Neural progenitor cell (in vitro differentiated cells): ENCODE data around the gene PCNX1.

Experiments
- EZH2 ChIP-seq: fragments of 200-600 bp; sonication (generic); IDR thresholded peaks from 2 replicates; pipeline ENCODE4 v1.6.1; 2017; ENCODE audit warnings: antibody characterized with exemption, mild to moderate bottlenecking, moderate library complexity
- EZH2phosphoT487 ChIP-seq: fragments of 200-600 bp; sonication (generic); IDR thresholded peaks from 2 replicates; pipeline ENCODE4 v1.6.1; 2017; ENCODE audit warnings: antibody characterized with exemption
- TF ChIP-seq, protein P1 (sequence below): fragments of 200-600 bp; sonication (generic); IDR thresholded peaks from 2 replicates; pipeline ENCODE4 v1.5.1; 2017; ENCODE audit warnings: antibody characterized with exemption, mild to moderate bottlenecking

DNA sequence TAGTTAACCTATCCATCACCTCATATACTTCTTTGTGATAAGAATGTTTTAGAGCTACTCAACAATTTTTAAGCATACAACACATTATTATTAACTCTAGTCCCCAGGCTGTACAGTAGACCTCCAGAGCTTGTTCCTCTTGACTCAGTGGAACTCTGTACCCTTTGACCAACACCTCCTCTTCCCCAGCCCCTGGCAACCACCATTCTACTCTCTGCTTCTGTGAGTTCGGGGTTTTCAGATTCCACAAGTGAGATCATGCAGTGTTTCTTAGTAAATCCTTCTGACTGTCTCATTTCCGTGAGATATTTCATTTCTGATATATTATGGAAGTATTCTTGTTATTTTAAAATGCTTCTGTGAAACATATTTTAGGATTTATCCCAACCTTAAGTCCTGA is 200.7 kb downstream of the PCNX1 start:
- TF ChIP-seq, protein P1, sequence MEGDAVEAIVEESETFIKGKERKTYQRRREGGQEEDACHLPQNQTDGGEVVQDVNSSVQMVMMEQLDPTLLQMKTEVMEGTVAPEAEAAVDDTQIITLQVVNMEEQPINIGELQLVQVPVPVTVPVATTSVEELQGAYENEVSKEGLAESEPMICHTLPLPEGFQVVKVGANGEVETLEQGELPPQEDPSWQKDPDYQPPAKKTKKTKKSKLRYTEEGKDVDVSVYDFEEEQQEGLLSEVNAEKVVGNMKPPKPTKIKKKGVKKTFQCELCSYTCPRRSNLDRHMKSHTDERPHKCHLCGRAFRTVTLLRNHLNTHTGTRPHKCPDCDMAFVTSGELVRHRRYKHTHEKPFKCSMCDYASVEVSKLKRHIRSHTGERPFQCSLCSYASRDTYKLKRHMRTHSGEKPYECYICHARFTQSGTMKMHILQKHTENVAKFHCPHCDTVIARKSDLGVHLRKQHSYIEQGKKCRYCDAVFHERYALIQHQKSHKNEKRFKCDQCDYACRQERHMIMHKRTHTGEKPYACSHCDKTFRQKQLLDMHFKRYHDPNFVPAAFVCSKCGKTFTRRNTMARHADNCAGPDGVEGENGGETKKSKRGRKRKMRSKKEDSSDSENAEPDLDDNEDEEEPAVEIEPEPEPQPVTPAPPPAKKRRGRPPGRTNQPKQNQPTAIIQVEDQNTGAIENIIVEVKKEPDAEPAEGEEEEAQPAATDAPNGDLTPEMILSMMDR = no peak
- TF ChIP-seq EZH2 = no peak
- TF ChIP-seq EZH2phosphoT487 = no peak
